ENCODE measurements around the gene USP6NL. TPM values are rescaled to one million over a fixed set of nuclear protein-coding genes. Genes with fewer than 3 reads are reported as not detected.

USP6NL gene
- total RNA-seq, 4 donors from 2014 or later, result 10.4 to 14.9 (median 13.2) TPM

DNA sequence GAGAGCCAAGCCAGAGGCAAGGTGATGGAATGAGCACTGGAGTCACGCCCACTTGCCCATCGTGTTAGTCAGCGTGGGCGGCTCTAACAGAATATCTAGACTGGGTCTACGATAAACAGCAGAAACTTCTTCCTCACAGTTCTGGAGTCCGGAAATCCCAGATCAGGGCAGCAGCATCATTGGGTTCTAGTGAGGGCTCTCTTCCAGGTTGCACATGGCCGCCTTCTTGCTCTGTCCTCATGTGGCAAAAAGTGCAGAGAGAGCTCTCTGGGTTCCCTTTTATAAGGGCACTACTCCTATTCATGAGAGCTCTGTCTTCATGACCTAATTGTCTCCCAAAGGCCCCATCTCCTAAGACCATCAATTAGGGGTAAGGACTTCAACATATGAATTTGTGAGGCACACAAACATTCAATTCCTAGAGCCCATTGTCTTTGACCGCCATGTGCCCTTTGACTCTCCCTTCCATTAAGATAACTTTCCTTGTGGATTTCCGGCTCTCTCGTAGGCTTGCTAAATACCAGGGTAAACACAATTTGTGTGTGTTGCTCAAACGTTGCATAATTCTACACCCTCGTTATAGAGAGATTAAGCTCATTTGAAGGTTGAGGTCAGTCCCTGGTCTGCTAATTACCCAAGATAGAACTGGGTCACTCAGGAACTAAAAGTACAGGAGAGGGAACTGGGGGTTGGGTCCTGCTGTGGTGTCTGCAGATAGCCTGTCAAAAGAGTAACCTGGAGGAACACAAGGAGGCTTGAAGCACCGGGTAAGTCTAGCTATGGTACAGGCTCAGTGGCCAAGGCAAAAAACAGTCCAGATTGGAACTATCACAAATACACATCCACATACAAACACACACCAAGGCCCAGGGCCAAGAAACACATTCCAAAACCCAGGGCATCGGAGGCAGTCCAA lies 28.7 kb upstream of the USP6NL start:
- no peak for DNase-seq (ENCODE audit: extremely low spot score)
- no peak for TF ChIP-seq POLR2AphosphoS5 (IDR thresholded peaks at IDR 0.05)
- TF ChIP-seq CTCF (IDR thresholded peaks at IDR 0.05), result no peak
- no peak for TF ChIP-seq EP300 (IDR thresholded peaks at IDR 0.05)
- no peak for TF ChIP-seq POLR2A (IDR thresholded peaks at IDR 0.05; ENCODE audit: low read depth)
- H3K4me1 ChIP-seq, result no peaks in the 10 kb centered on the region
- H3K36me3 ChIP-seq, result no peaks in the 10 kb centered on the region
- no peak overlapping the region for H3K4me3 ChIP-seq
- H3K9me3 ChIP-seq, result no peaks in the 10 kb centered on the region
- WGBS, result 86% methylated on average over 14 of the region's 14 CpGs
- no peak overlapping the region for H3K27ac ChIP-seq (replicated peaks in 1 of 4)
- H3K27me3 ChIP-seq, result no peaks in the 10 kb centered on the region
- intact Hi-C loops (cut with DNase I), result no loop called here

- Histone ChIP-seq H3K4me3 (no peak overlapping the region), H3K36me3 (no peaks in the 10 kb centered on the region), H3K27me3 (no peaks in the 10 kb centered on the region), H3K27ac (replicated peaks in 1 of 4) (no peak overlapping the region), H3K4me1 (no peaks in the 10 kb centered on the region), H3K9me3 (no peaks in the 10 kb centered on the region)
- DNase-seq (ENCODE audit: extremely low spot score), result no peak
- WGBS, result 94% methylated on average over 3 of the region's 3 CpGs
- intact Hi-C loops (cut with DNase I), result no loop called here
- TF ChIP-seq POLR2A (IDR thresholded peaks at IDR 0.05; ENCODE audit: low read depth) (no peak), POLR2AphosphoS5 (IDR thresholded peaks at IDR 0.05) (no peak), EP300 (IDR thresholded peaks at IDR 0.05) (no peak), CTCF (IDR thresholded peaks at IDR 0.05) (no peak)
These were observed 27.9 kb upstream of the USP6NL start for GRCh38 chr10:11639362-11639761.

GRCh38 chr10:11638055-11638698 lies 26.7 kb upstream of the USP6NL start:
- Histone ChIP-seq H3K36me3 (no peaks in the 10 kb centered on the region), H3K27ac (replicated peaks in 1 of 4) (no peak overlapping the region), H3K9me3 (no peaks in the 10 kb centered on the region), H3K27me3 (no peaks in the 10 kb centered on the region), H3K4me1 (no peaks in the 10 kb centered on the region), H3K4me3 (no peak overlapping the region)
- WGBS, result 91% methylated on average over 6 of the region's 6 CpGs
- TF ChIP-seq EP300 (IDR thresholded peaks at IDR 0.05), result no peak
- TF ChIP-seq POLR2A (IDR thresholded peaks at IDR 0.05; ENCODE audit: low read depth), result no peak
- no peak for TF ChIP-seq CTCF (IDR thresholded peaks at IDR 0.05)
- TF ChIP-seq POLR2AphosphoS5 (IDR thresholded peaks at IDR 0.05), result no peak
- DNase-seq (ENCODE audit: extremely low spot score), result no peak
- intact Hi-C loops (cut with DNase I), result no loop called here

DNA sequence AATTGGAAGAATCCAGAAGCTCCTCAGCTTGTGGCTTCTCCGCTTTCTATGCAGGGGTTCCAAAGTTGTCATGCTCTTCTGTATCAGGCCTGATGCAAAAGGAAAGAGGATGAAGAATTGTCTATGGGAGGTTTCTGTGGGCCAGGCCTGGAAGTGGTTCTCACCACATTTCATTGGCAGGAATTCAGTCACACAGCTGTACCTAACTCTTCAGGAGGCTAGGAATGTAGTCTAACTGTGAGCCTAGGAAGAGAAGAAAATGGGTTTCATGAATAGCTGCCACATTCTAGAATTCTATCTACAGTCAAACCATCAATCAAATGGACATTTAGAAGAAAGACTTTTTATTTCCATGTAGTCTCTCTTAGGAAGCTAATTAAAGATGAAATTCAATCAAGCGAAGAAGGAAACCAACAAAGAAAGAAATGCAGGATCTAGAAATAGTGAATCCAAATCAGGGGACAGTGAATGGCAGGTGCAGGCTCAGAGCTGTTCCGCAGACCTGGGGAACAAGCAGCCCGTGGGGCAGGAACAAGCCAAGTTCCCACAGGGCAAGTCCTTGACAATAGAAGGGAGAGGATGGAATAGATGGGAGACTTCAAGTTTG lies 25.4 kb upstream of the USP6NL start:
- no peak for DNase-seq (ENCODE audit: extremely low spot score)
- no peaks in the 10 kb centered on the region for H3K27me3 ChIP-seq
- no peaks in the 10 kb centered on the region for H3K4me1 ChIP-seq
- WGBS, result 94% methylated on average over 4 of the region's 4 CpGs
- H3K9me3 ChIP-seq, result no peaks in the 10 kb centered on the region
- no peak overlapping the region for H3K27ac ChIP-seq (replicated peaks in 1 of 4)
- intact Hi-C loops (cut with DNase I), result no loop called here
- no peak overlapping the region for H3K4me3 ChIP-seq
- TF ChIP-seq POLR2A (IDR thresholded peaks at IDR 0.05; ENCODE audit: low read depth), result no peak
- TF ChIP-seq CTCF (IDR thresholded peaks at IDR 0.05), result no peak
- no peak for TF ChIP-seq POLR2AphosphoS5 (IDR thresholded peaks at IDR 0.05)
- TF ChIP-seq EP300 (IDR thresholded peaks at IDR 0.05), result no peak
- no peaks in the 10 kb centered on the region for H3K36me3 ChIP-seq

Data from esophagus muscularis mucosa (tissue), 4 donors.